HG02970 (cell line): ENCODE data around the gene RAD51AP1.
A peak's percentile ranks its signal among the peaks of the same experiment; 100 is the strongest.
"Not testable (repeated sequence)": the region's sequence is repeated elsewhere in the genome, so short reads cannot be mapped to it uniquely, and the experiment has no call there.

Experiments used
- ATAC-seq: cut with Tn5 transposase; IDR thresholded peaks from one replicate; pipeline ENCODE4 v1.9.1; 2021; ENCODE audit warnings: mild to moderate bottlenecking, moderate library complexity, moderate number of reproducible peaks; ENCODE audit not compliant: unreplicated experiment, low FRiP score

The RAD51AP1 gene

GRCh38 chr12:4538207-4539160, at the start of gene RAD51AP1:
Gene RAD51AP1 (plus strand): TSS chr12:4538890. CDS start chr12:4538940, 50 bp downstream.
- peak; percentile 90 for ATAC-seq

GRCh38 chr12:4489556-4489955, 49.1 kb upstream of the RAD51AP1 start:
- ATAC-seq: no peak

- no peak for ATAC-seq
These were observed 47.7 kb upstream of the RAD51AP1 start for GRCh38 chr12:4490973-4491372.

GRCh38 chr12:4496145-4496838, 42.4 kb upstream of the RAD51AP1 start:
- ATAC-seq: no peak

GRCh38 chr12:4499186-4499585, 39.5 kb upstream of the RAD51AP1 start:
- ATAC-seq: no peak

GRCh38 chr12:4505376-4505986, 33.2 kb upstream of the RAD51AP1 start:
- no peak for ATAC-seq

GRCh38 chr12:4506430-4506829, 32.3 kb upstream of the RAD51AP1 start:
- no peak for ATAC-seq

- no peak for ATAC-seq
These were observed 31.8 kb upstream of the RAD51AP1 start for GRCh38 chr12:4506870-4507269.

- ATAC-seq: not testable (repeated sequence)
These were observed 30.2 kb upstream of the RAD51AP1 start for GRCh38 chr12:4508503-4508902.

GRCh38 chr12:4509269-4509668, 29.4 kb upstream of the RAD51AP1 start:
- not testable (repeated sequence) for ATAC-seq

GRCh38 chr12:4518106-4518728, 20.5 kb upstream of the RAD51AP1 start:
- ATAC-seq: no peak

- ATAC-seq: not testable (repeated sequence)
These were observed 15.2 kb upstream of the RAD51AP1 start for GRCh38 chr12:4523443-4523842.

GRCh38 chr12:4526923-4527546, 11.7 kb upstream of the RAD51AP1 start:
- no peak for ATAC-seq

GRCh38 chr12:4530160-4530559, 8.5 kb upstream of the RAD51AP1 start:
- no peak for ATAC-seq

GRCh38 chr12:4530982-4531586, 7.6 kb upstream of the RAD51AP1 start:
- ATAC-seq: no peak

- no peak for ATAC-seq
These were observed 3.6 kb upstream of the RAD51AP1 start for GRCh38 chr12:4535092-4535491.

- no peak for ATAC-seq
These were observed 2.8 kb upstream of the RAD51AP1 start for GRCh38 chr12:4535871-4536270.

- ATAC-seq: no peak
These were observed 629 bp downstream of the RAD51AP1 start for GRCh38 chr12:4539167-4539870.

- no peak for ATAC-seq
These were observed 1.5 kb downstream of the RAD51AP1 start for GRCh38 chr12:4540170-4540569.
